Breast epithelium (tissue), 4 donors: ENCODE measurements around the gene F5. TPM values are rescaled to one million over a fixed set of nuclear protein-coding genes. Genes with fewer than 3 reads are reported as not detected.
A peak's percentile ranks its signal among the peaks of the same experiment; 100 is the strongest.

Experiments used
- DNase-seq, 2 donors: peaks; one replicate each; pipeline ENCODE4 v3.0.0-alpha.2; 2019; ENCODE audit warnings: low spot score in 2 of 2
- H3K27ac ChIP-seq, 2 donors: fragments of 200-600 bp; sonication (generic) in 1 of 2; one replicate each; pipeline ENCODE4 v1.5.1; 2016 to 2019; ENCODE audit warnings: mild to moderate bottlenecking in 1 of 2
- H3K27me3 ChIP-seq, 2 donors: fragments of 200-600 bp; sonication (generic) in 1 of 2; one replicate each; pipeline versions ENCODE4 v1.5.1 to v1.6.0; 2017 to 2019; ENCODE audit warnings: control low read depth in 1 of 2, mild to moderate bottlenecking in 1 of 2
- H3K36me3 ChIP-seq: fragments of 200-600 bp; one replicate; pipeline ENCODE4 v1.5.1; 2019
- H3K4me1 ChIP-seq, 2 donors: fragments of 200-600 bp; sonication (generic); one replicate each; pipeline ENCODE4 v1.5.1; 2016 to 2019; ENCODE audit warnings: control low read depth in 1 of 2
- H3K4me3 ChIP-seq, 3 donors: fragments of 200-600 bp; sonication (generic); 1 replicate in 2 of 3; 2 replicates in 1 of 3; pipeline ENCODE4 v1.5.1; 2016 to 2019; ENCODE audit warnings: mild to moderate bottlenecking in 3 of 3, moderate library complexity in 2 of 3
- H3K9me3 ChIP-seq, 2 donors: fragments of 200-600 bp; sonication (generic) in 1 of 2; one replicate each; pipeline ENCODE4 v1.5.1; 2016 to 2019; ENCODE audit warnings: control low read depth in 1 of 2
- CTCF ChIP-seq, 3 donors: fragments of 450-650 bp; IDR thresholded peaks; one replicate each; pipeline ENCODE4 v1.5.1; 2016 to 2017; ENCODE audit warnings: antibody characterized with exemption in 3 of 3, mild to moderate bottlenecking in 3 of 3, moderate library complexity in 3 of 3
- POLR2A ChIP-seq: fragments of 450-650 bp; IDR thresholded peaks from one replicate; pipeline ENCODE4 v1.6.1; 2016; ENCODE audit warnings: antibody characterized with exemption, mild to moderate bottlenecking, moderate library complexity
- POLR2AphosphoS5 ChIP-seq, 3 donors: sonication (generic); formaldehyde crosslinking; IDR thresholded peaks; one replicate each; pipeline ENCODE4 v1.6.1; 2017; ENCODE audit warnings: antibody characterized with exemption in 3 of 3
- intact Hi-C: fragments of 100-400 bp; cut with DNase I; formaldehyde crosslinking; loops from one replicate; pipeline ENCODE4 v1.15.1; 2023; ENCODE audit warnings: low total_unique reads
- total RNA-seq, 3 donors: library from RNA; depleted of rRNA; stranded (reverse); fragments of >200 nt; gene quantifications; one replicate each; pipeline ENCODE4 v1.1.0, GENCODE V29; 2016

The F5 gene
- 1 to 10 TPM in 2 of 3 donors, under 1 TPM in 1; 0.44 to 7.4 (median 1.3) TPM for total RNA-seq

- no peaks in the 10 kb centered on the region for H3K36me3 ChIP-seq
- peaks cover 0 to 5% of the 10 kb centered on the region in 2 donors for H3K4me1 ChIP-seq
- no peaks in the 10 kb centered on the region for H3K27me3 ChIP-seq
- peak; percentile 40 to 70 for DNase-seq
- H3K4me3 ChIP-seq = peak within 1 kb of the TSS in 2 of 3 donors; percentile 10 to 48
- TF ChIP-seq POLR2A (no peak), CTCF (IDR thresholded peaks at IDR 0.05) (peak in 2 of 3 donors; percentile 29 to 46), POLR2AphosphoS5 (IDR thresholded peaks at IDR 0.05) (no peak)
- no peak within 1 kb of the TSS for H3K27ac ChIP-seq
- no peaks in the 10 kb centered on the region for H3K9me3 ChIP-seq
- intact Hi-C loops = no loop called here
Measured at GRCh38 chr1:169586395-169587255, at the start of gene F5. Gene F5 (minus strand): TSS chr1:169586481. CDS start chr1:169586386, 95 bp downstream.

GRCh38 chr1:169634877-169635276, 48.6 kb upstream of the F5 start:
- Histone ChIP-seq H3K4me1 (no peaks in the 10 kb centered on the region), H3K9me3 (peaks cover 19 to 34% of the 10 kb centered on the region in 2 donors), H3K36me3 (no peaks in the 10 kb centered on the region), H3K4me3 (no peak overlapping the region), H3K27me3 (no peaks in the 10 kb centered on the region), H3K27ac (no peak overlapping the region)
- TF ChIP-seq CTCF (IDR thresholded peaks at IDR 0.05) = no peak
- no peak for TF ChIP-seq POLR2AphosphoS5 (IDR thresholded peaks at IDR 0.05)
- no peak for TF ChIP-seq POLR2A
- intact Hi-C loops = no loop called here
- DNase-seq = no peak

GRCh38 chr1:169634145-169634544, 47.9 kb upstream of the F5 start:
- Histone ChIP-seq H3K4me1 (no peaks in the 10 kb centered on the region), H3K36me3 (no peaks in the 10 kb centered on the region), H3K9me3 (peaks cover 19 to 34% of the 10 kb centered on the region in 2 donors), H3K27ac (no peak overlapping the region), H3K27me3 (no peaks in the 10 kb centered on the region), H3K4me3 (no peak overlapping the region)
- DNase-seq = no peak
- TF ChIP-seq CTCF (IDR thresholded peaks at IDR 0.05) (no peak), POLR2A (no peak), POLR2AphosphoS5 (IDR thresholded peaks at IDR 0.05) (no peak)
- intact Hi-C loops = no loop called here

GRCh38 chr1:169631249-169631648, 45.0 kb upstream of the F5 start:
- no peak overlapping the region for H3K4me3 ChIP-seq
- no peak for TF ChIP-seq POLR2AphosphoS5 (IDR thresholded peaks at IDR 0.05)
- no peak for TF ChIP-seq CTCF (IDR thresholded peaks at IDR 0.05)
- TF ChIP-seq POLR2A = no peak
- no peaks in the 10 kb centered on the region for H3K27me3 ChIP-seq
- no peaks in the 10 kb centered on the region for H3K36me3 ChIP-seq
- peaks cover 19 to 29% of the 10 kb centered on the region in 2 donors for H3K9me3 ChIP-seq
- no peak for DNase-seq
- H3K27ac ChIP-seq = no peak overlapping the region
- intact Hi-C loops = no loop called here
- H3K4me1 ChIP-seq = no peaks in the 10 kb centered on the region

GRCh38 chr1:169630006-169630405, 43.7 kb upstream of the F5 start, which contains the start of gene SELP:
Gene SELP (minus strand): TSS chr1:169630124. CDS start chr1:169630074, 50 bp downstream.
- Histone ChIP-seq H3K4me1 (no peaks in the 10 kb centered on the region), H3K9me3 (peaks cover 19% of the 10 kb centered on the region in 2 donors), H3K4me3 (peak within 1 kb of the TSS in 1 of 3 donors; percentile 4), H3K27me3 (no peaks in the 10 kb centered on the region), H3K27ac (peak within 1 kb of the TSS in 1 of 2 donors; percentile 13), H3K36me3 (no peaks in the 10 kb centered on the region)
- TF ChIP-seq POLR2AphosphoS5 (IDR thresholded peaks at IDR 0.05) (no peak), POLR2A (no peak), CTCF (IDR thresholded peaks at IDR 0.05) (no peak)
- DNase-seq = no peak
- intact Hi-C loops = no loop called here
